Type B pancreatic cell (in vitro differentiated cells): Measurements from ENCODE around the gene NTN3. TPM values are rescaled to one million over a fixed set of nuclear protein-coding genes. Genes with fewer than 3 reads are reported as not detected.

ENCODE experiments used
- DNase-seq: peaks from one replicate; pipeline ENCODE4 v3.0.0; 2021; ENCODE audit warnings: mixed read lengths; ENCODE audit not compliant: unreplicated experiment; ENCODE audit errors: extremely low spot score
- H3K27ac Mint-ChIP-seq: 2 replicates; pipeline ENCODE4 v1.8.0; 2021; ENCODE audit warnings: mild to moderate bottlenecking, mixed read lengths
- H3K27me3 Mint-ChIP-seq: 2 replicates; pipeline ENCODE4 v1.8.0; 2021; ENCODE audit warnings: mixed read lengths
- H3K36me3 Mint-ChIP-seq: 2 replicates; pipeline ENCODE4 v1.8.0; 2021; ENCODE audit warnings: mixed read lengths
- H3K4me1 Mint-ChIP-seq: one replicate; pipeline ENCODE4 v1.8.0; 2021; ENCODE audit warnings: mixed read lengths; ENCODE audit not compliant: unreplicated experiment
- H3K4me3 Mint-ChIP-seq: 2 replicates; pipeline ENCODE4 v1.8.0; 2021; ENCODE audit warnings: mild to moderate bottlenecking, mixed read lengths
- H3K9me3 Mint-ChIP-seq: 2 replicates; pipeline ENCODE4 v1.8.0; 2021; ENCODE audit warnings: mixed read lengths
- CTCF ChIP-seq: fragments of 200-600 bp; sonication (generic); conservative IDR thresholded peaks from 2 replicates; pipeline ENCODE4 v1.5.0; 2021; ENCODE audit warnings: antibody characterized with exemption, mild to moderate bottlenecking
- total RNA-seq: library from RNA; stranded (reverse); gene quantifications from 2 replicates; pipeline ENCODE4 v1.2.1, GENCODE V29; 2021; ENCODE audit warnings: low replicate concordance

The NTN3 gene
- total RNA-seq, 1 donor from 2014 or later: 4.5 TPM

DNA sequence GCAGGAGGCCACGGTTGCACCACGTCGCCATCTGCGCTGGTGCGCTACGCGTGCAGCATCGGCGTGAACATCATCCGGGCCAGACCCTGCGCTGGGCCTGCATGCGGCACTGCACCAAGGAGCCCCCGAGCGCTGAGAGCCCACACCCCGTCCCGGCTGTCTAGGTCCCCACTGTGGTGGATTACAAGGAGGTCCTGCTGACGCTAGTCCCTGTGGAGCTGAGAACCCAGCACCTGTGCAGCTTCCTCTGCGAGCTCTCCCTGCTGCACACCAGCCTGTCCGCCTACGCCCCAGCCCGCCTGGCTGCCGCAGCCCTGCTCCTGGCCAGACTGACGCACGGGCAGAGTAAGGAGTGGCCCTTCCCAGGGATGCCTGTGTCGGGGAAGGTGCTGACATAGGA, 22.0 kb upstream of the NTN3 start:
- Mint-ChIP-seq H3K27ac (no peak overlapping the region), H3K4me3 (no peak overlapping the region), H3K9me3 (no peaks in the 10 kb centered on the region), H3K27me3 (no peaks in the 10 kb centered on the region), H3K4me1 (no peaks in the 10 kb centered on the region), H3K36me3 (peaks cover 20% of the 10 kb centered on the region)
- no peak for TF ChIP-seq CTCF
- no peak for DNase-seq

DNA sequence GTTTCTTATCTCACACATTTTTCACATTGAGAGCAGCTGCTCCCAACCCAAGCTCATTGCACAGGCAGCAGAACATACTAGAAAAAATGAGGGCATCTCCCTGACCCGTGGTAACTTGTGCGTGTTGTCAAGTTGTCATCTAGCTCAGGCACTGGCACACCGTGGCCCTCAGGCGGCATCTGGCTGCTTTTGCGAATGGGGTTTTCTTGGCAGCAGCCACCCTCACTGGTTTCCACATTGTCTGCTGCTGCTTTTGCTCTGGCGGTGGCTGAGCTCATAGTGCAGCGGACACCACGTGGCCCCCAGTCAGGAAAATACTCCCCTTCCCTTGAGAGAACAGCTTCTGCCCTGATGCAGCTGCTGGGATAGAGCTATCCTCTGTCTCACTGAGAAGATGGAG, 20.6 kb upstream of the NTN3 start:
- H3K27me3 Mint-ChIP-seq: no peaks in the 10 kb centered on the region
- no peak overlapping the region for H3K4me3 Mint-ChIP-seq
- DNase-seq: no peak
- TF ChIP-seq CTCF: no peak
- no peaks in the 10 kb centered on the region for H3K9me3 Mint-ChIP-seq
- peaks cover 20% of the 10 kb centered on the region for H3K36me3 Mint-ChIP-seq
- no peak overlapping the region for H3K27ac Mint-ChIP-seq
- H3K4me1 Mint-ChIP-seq: no peaks in the 10 kb centered on the region

DNA sequence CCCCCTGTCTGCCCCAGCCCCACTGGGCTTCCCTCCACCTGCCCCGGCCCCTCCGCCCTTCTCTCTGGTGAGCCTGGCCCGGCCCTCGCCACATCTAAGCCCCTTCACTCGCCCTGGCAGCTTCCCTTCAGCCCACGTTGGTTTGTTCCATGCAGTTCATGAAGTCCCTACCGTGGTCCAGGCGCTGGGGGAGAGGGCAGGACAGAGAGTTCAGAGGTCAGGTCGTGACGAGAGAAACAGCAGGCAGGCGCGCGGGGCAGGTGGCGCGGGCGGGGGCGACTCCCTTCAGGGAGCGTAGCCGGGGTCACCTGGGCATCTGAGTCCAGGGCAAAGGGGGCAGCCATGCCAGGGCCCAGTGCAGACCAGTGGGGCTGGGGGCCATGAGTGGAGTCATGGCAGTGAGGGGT, 20.1 kb upstream of the NTN3 start:
- Mint-ChIP-seq H3K36me3 (peaks cover 20% of the 10 kb centered on the region), H3K9me3 (no peaks in the 10 kb centered on the region), H3K4me1 (no peaks in the 10 kb centered on the region), H3K27ac (no peak overlapping the region), H3K4me3 (no peak overlapping the region), H3K27me3 (no peaks in the 10 kb centered on the region)
- no peak for DNase-seq
- TF ChIP-seq CTCF: no peak

- Mint-ChIP-seq H3K4me1 (no peaks in the 10 kb centered on the region), H3K27ac (no peak overlapping the region), H3K4me3 (no peak overlapping the region), H3K36me3 (peaks cover 16% of the 10 kb centered on the region), H3K27me3 (no peaks in the 10 kb centered on the region), H3K9me3 (no peaks in the 10 kb centered on the region)
- TF ChIP-seq CTCF: no peak
- no peak for DNase-seq
Observed at GRCh38 chr16:2451851-2452320, 19.2 kb upstream of the NTN3 start.

- Mint-ChIP-seq H3K9me3 (no peaks in the 10 kb centered on the region), H3K4me3 (no peak overlapping the region), H3K4me1 (no peaks in the 10 kb centered on the region), H3K27me3 (no peaks in the 10 kb centered on the region), H3K36me3 (peaks cover 16% of the 10 kb centered on the region), H3K27ac (no peak overlapping the region)
- no peak for TF ChIP-seq CTCF
- DNase-seq: no peak
Observed at GRCh38 chr16:2452650-2453049, 18.4 kb upstream of the NTN3 start.
